GM11168 (cell line): ENCODE measurements around the gene MAMDC2.

Experiments used
- in situ Hi-C: fragments of 300-500 bp; cut with MboI; formaldehyde crosslinking; loops from one replicate; pipeline ENCODE4 v1.12.0; 2022; ENCODE audit warnings: low sequenced_read_pairs; ENCODE audit not compliant: unreplicated experiment

MAMDC2 gene

GRCh38 chr9:70094747-70095146 is 51.1 kb downstream of the MAMDC2 start:
- in situ Hi-C loops = no loop called here

DNA sequence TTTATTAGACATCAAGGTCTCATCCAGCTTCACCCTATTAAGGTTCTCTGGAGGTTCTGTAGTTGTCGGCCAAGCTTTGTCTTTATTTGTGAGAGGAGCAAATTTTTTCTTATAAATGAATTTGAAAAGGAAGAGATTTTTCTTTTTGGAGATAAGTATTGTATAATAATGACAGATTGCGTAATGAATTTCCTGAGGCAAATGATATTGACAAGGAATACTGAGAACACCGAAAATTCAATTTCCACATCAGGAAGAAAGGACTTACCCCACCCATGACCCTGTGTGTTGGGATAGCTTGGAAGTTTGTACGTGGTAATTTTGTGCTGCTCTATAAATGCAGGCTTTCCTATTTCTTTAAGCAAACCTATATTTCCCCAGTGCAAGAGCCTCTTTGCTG is 53.5 kb downstream of the MAMDC2 start:
- in situ Hi-C loops = no loop called here

DNA sequence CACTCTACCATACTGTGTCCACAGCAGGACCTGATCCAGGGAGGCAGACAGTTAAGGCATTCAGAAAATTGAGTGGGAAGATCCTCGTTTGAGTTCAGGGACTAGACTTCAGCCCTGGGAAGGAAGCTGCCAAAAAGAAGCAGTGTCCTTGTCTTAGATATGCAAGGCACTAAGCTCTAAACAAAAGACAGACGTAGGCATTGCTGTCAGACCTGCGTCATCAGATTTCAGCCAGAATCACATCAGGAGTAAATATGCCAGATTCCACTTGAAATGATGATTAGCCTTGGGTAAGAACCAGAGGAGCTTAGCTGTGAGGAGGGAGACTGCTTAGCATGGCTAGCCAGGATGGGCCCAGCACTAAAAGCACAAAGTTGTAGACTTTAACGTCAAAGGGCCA is 56.7 kb downstream of the MAMDC2 start:
- in situ Hi-C loops = no loop called here

GRCh38 chr9:70101265-70101664 is 57.6 kb downstream of the MAMDC2 start:
- in situ Hi-C loops = no loop called here

- in situ Hi-C loops = no loop called here
Observed at GRCh38 chr9:70105147-70105546, 61.5 kb downstream of the MAMDC2 start.

- in situ Hi-C loops = no loop called here
Observed at GRCh38 chr9:70106571-70106970, 62.9 kb downstream of the MAMDC2 start.

DNA sequence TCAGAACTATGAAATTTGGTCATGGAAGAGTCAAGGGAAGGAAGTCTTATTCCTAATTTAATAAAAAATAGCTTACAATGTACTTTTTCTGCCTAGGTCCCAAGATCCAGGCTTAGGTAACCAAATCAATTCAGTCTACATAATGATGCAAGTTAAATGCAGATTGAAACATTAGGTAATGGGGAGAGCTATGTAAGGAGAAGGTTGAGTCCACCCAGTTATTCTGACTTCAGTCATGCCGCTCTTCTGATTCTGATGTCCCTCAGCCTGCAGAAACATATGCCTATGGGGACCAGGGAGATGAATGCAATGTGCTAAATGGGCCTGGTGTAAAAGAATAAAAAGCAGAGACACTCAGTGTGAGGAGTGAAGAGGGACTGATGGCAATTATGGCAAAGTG is 63.9 kb downstream of the MAMDC2 start:
- in situ Hi-C loops = no loop called here

DNA sequence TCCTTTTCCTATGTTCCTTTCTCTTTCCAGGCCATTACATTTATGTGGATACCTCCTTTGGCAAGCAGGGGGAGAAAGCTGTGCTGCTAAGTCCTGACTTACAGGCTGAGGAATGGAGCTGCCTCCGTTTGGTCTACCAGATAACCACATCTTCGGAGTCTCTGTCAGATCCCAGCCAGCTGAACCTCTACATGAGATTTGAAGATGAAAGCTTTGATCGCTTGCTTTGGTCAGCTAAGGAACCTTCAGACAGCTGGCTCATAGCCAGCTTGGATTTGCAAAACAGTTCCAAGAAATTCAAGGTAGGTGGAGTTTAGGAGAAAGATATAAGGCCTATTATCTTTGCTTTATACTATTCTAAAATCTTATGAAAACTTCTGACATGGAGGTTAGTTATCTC is 64.5 kb downstream of the MAMDC2 start:
- in situ Hi-C loops = no loop called here

DNA sequence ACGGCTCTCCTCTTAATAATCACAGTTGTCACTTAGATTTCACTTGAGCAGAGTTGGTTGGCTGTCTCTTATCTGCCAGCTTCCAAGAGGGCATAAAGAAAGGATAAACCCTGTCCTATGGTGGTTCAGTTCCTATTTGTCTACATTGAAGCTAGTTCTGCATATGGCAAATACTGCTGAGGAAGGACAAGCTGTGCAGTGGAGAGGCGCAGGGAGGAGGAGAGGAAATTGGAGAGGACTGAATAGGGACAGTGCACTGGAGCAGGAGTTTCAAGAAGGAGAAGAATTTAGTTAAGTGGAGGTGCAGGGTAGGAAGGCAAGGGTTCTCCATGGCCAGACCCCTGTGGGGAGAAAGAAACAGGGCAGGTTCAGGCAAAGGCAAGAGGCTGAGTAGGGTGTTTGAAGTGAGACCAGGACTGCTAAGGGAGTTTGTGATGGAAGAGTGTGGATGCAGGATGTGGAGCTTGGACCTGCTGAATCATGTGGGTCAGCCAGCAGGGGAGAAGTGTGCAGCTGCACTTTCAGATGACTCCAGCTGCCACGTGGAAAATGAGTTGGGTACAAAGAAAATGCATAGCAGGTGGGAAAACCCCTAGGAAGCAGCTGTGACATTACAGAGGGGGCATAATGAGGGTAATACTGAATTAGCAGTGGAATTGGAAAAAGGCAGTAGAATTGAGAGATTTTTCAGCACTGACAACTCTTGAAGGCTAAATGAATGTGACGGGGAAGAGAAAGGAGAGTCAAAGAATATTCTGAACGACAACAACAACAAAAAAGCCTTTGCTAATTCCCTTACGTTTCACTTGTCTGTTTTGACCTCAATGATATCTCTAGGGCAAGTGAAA is 66.8 kb downstream of the MAMDC2 start:
- in situ Hi-C loops = loop anchor here (5.0 kb wide), 1 partner anchor 138 kb away; no protein-coding TSS in a partner anchor

- in situ Hi-C loops = loop anchor here (5.0 kb wide), 1 partner anchor 139 kb away; no protein-coding TSS in a partner anchor
Observed at GRCh38 chr9:70111042-70111602, 67.5 kb downstream of the MAMDC2 start.

GRCh38 chr9:70111641-70112236 is 68.1 kb downstream of the MAMDC2 start:
- in situ Hi-C loops = loop anchor here (5.0 kb wide), 1 partner anchor 139 kb away; no protein-coding TSS in a partner anchor

GRCh38 chr9:70112981-70113380 is 69.3 kb downstream of the MAMDC2 start:
- in situ Hi-C loops = loop anchor here (5.0 kb wide), 1 partner anchor 141 kb away; no protein-coding TSS in a partner anchor

GRCh38 chr9:70113403-70114022 is 69.9 kb downstream of the MAMDC2 start:
- in situ Hi-C loops = loop anchor here (5.0 kb wide), 1 partner anchor 141 kb away; no protein-coding TSS in a partner anchor

DNA sequence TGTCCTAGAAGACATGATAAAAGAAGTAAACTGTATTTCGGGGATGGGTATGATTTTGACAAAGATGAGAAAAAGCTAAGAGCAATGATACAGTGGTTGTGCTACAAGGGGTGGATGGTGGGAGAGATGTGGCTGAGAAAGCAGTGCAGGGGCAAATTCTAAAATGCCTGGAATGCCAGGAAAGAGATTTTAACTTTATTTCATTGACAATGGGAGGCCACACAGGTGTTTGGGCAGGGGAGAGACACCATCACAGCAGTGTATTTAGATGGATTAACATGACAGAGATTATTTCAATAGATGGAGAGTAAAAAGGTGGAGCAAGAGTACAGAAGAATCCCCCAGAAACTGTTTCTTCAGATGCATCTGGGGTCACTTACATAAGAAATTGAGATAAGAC is 71.2 kb downstream of the MAMDC2 start:
- in situ Hi-C loops = loop anchor here (5.0 kb wide), 1 partner anchor 143 kb away; no protein-coding TSS in a partner anchor

DNA sequence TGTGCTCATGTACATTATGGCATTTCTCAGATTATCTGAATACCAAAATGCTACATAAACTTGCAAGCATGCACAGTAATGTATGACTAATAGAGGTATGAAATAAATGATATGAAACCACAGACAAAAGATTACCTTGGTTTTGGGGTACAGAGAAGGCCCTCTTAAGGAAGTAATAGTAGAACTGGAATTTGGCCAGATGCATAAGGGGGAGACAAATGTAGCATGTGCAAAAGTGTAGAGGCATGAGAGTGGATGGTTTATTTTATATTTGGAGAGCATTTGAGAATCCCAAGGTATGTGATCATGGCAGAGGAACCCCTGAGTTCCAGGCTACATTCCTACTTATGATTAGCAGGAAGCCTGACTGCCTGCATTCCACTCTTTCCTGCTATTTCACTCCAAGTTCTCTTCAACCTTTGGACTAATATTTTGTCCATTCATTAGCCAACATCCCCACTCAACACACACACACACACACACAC is 74.2 kb downstream of the MAMDC2 start:
- in situ Hi-C loops = no loop called here

- in situ Hi-C loops = no loop called here
Observed at GRCh38 chr9:70119786-70120185, 76.1 kb downstream of the MAMDC2 start.

DNA sequence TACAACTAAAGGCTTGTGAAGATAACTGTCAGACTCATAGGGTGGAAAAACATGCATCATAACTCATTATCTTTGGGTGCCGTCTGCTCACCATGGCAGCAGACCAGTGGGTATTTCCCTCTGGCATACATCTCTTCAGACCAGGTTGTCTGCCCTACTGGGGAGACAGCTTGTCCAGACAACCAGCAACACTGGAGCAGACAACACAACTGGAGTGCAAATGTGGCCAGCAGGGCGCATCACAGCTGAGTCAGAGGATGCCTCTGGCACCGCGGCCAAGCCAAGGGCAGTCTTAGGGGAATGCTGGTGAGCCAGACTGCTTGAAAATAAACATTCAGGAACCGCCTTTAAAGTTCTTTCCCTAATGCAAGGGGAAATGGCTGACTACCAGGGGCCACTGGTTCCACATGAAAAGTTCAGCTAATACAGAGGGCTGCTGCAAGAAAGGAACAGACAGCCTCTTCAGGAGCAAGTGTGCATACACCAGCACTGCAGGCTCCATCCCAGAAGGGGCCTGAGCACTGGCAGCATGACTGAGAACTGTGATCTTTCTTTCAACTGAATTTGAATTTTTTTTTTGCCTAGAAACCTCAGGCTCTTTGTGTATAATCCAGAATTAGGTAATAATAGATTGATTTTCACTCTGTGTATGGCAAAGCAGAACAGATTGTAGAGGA is 77.3 kb downstream of the MAMDC2 start:
- in situ Hi-C loops = no loop called here

GRCh38 chr9:70121818-70122436 is 78.3 kb downstream of the MAMDC2 start:
- in situ Hi-C loops = no loop called here

- in situ Hi-C loops = no loop called here
Observed at GRCh38 chr9:70123695-70124094, 80.0 kb downstream of the MAMDC2 start.
